Activated CD8-positive, alpha-beta memory T cell treated with anti-CD3 and anti-CD28 coated beads, Interleukin-2, amount 10 ng/mL, durations not matched to agents 7 days and 5 days (primary cell): ENCODE data around the gene ZNF501. TPM values are rescaled to one million over a fixed set of nuclear protein-coding genes. Genes with fewer than 3 reads are reported as not detected.

ENCODE experiments used
- ATAC-seq: fragments of 150-1000 bp; cut with Tn5 transposase; one replicate; pipeline ENCODE4 v1.10.0; 2021; ENCODE audit warnings: moderate library complexity
- CTCF ChIA-PET: fragments of 350-600 bp; sonication (Branson Sonifier 250); formaldehyde crosslinking; loops from one replicate; lab custom pipeline; 2021; ENCODE audit warnings: antibody characterized with exemption; lab: Charles Lee
- DNase-seq: peaks from one replicate; pipeline ENCODE4 v3.0.0-alpha.2; 2020
- H3K27ac Mint-ChIP-seq: one replicate; pipeline ENCODE4 v1.8.0; 2021; ENCODE audit warnings: mild to moderate bottlenecking, mixed read lengths
- H3K27me3 Mint-ChIP-seq: one replicate; pipeline ENCODE4 v1.8.0; 2021; ENCODE audit warnings: mixed read lengths
- H3K36me3 Mint-ChIP-seq: one replicate; pipeline ENCODE4 v1.8.0; 2021; ENCODE audit warnings: mild to moderate bottlenecking, mixed read lengths
- H3K4me1 Mint-ChIP-seq: one replicate; pipeline ENCODE4 v1.8.0; 2021; ENCODE audit warnings: mixed read lengths
- H3K4me3 Mint-ChIP-seq: one replicate; pipeline ENCODE4 v1.8.0; 2021; ENCODE audit warnings: mild to moderate bottlenecking, moderate library complexity, mixed read lengths
- H3K9me3 Mint-ChIP-seq: one replicate; pipeline ENCODE4 v1.8.0; 2022; ENCODE audit warnings: low read depth, mixed read lengths
- total RNA-seq, 2 experiments: library from RNA; stranded (reverse); gene quantifications; one replicate each; pipeline ENCODE4 v1.2.3, GENCODE V29; 2021

ZNF501 gene
- total RNA-seq = 1 to 10 TPM; 1.1 to 2.5 TPM

GRCh38 chr3:44729384-44729910 is at the start of gene ZNF501:
ZNF501 (plus strand) TSS chr3:44729635; CDS start chr3:44734422, 4,787 bp downstream.
- CTCF ChIA-PET = interaction anchor here (0.8 to 1.1 kb wide), 3 partner anchors 15 to 105 kb away, joined by 3 to 4 read pairs (median 3); partner anchors contain the start of genes KIAA1143, KIF15 and ZNF197
- peak within 1 kb of the TSS; percentile 82 for H3K27ac Mint-ChIP-seq
- peaks cover 46% of the 10 kb centered on the region for H3K9me3 Mint-ChIP-seq
- no peaks in the 10 kb centered on the region for H3K27me3 Mint-ChIP-seq
- peak within 1 kb of the TSS; percentile 82 for H3K4me3 Mint-ChIP-seq
- peaks cover 14% of the 10 kb centered on the region for H3K4me1 Mint-ChIP-seq
- peak; percentile 96 for ATAC-seq
- H3K36me3 Mint-ChIP-seq = peaks cover 65% of the 10 kb centered on the region
- DNase-seq = peak; percentile 90

- ATAC-seq = no peak
- CTCF ChIA-PET = interaction anchor here (0.7 kb wide), 1 partner anchor 863 kb away, joined by 4 read pairs; no protein-coding TSS in a partner anchor
- H3K27me3 Mint-ChIP-seq = peaks cover 3% of the 10 kb centered on the region
- peaks cover 7% of the 10 kb centered on the region for H3K4me1 Mint-ChIP-seq
- H3K36me3 Mint-ChIP-seq = peaks cover 23% of the 10 kb centered on the region
- H3K27ac Mint-ChIP-seq = no peak overlapping the region
- H3K4me3 Mint-ChIP-seq = no peak overlapping the region
- peaks cover 16% of the 10 kb centered on the region for H3K9me3 Mint-ChIP-seq
- no peak for DNase-seq
Measured at GRCh38 chr3:44680921-44681455, 48.4 kb upstream of the ZNF501 start.

- no peak overlapping the region for H3K4me3 Mint-ChIP-seq
- peaks cover 7% of the 10 kb centered on the region for H3K4me1 Mint-ChIP-seq
- no peak overlapping the region for H3K27ac Mint-ChIP-seq
- ATAC-seq (no peak), DNase-seq (no peak)
- H3K36me3 Mint-ChIP-seq = peaks cover 30% of the 10 kb centered on the region
- CTCF ChIA-PET = interaction anchor here (0.8 kb wide), 1 partner anchor 150 kb away, joined by 4 read pairs; no protein-coding TSS in a partner anchor
- peaks cover 8% of the 10 kb centered on the region for H3K27me3 Mint-ChIP-seq
- peaks cover 24% of the 10 kb centered on the region for H3K9me3 Mint-ChIP-seq
Measured at GRCh38 chr3:44682182-44682896, 47.1 kb upstream of the ZNF501 start.

- Mint-ChIP-seq H3K27me3 (peaks cover 8% of the 10 kb centered on the region), H3K27ac (no peak overlapping the region), H3K9me3 (peaks cover 34% of the 10 kb centered on the region), H3K4me3 (peak overlapping the region; percentile 63), H3K4me1 (peaks cover 7% of the 10 kb centered on the region), H3K36me3 (peaks cover 32% of the 10 kb centered on the region)
- DNase-seq (peak; percentile 66), ATAC-seq (peak; percentile 65)
- CTCF ChIA-PET = no interaction called here
Measured at GRCh38 chr3:44685128-44685800, 44.2 kb upstream of the ZNF501 start.

DNA sequence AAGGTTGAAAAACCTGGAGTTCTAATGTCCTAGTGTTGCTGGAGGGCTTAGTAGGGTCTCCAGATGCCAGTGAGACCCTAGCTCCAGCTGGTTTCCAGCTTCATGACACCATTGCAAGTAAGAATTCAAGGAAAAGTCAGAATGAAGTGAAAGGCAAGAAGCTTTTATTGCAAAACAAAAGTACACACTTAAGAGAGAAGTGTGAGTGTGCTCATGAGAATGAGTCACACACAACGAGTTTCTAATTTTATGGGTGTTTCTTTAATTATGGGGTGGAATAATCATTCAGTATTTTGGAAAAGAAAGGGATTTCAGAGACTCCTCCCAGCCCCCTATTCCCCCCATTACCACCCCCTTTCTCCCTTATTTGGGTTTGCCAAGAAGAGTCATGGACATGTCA is 41.5 kb upstream of the ZNF501 start:
- H3K36me3 Mint-ChIP-seq = peaks cover 26% of the 10 kb centered on the region
- H3K4me1 Mint-ChIP-seq = peaks cover 7% of the 10 kb centered on the region
- CTCF ChIA-PET = no interaction called here
- ATAC-seq (no peak), DNase-seq (no peak)
- no peak overlapping the region for H3K27ac Mint-ChIP-seq
- H3K9me3 Mint-ChIP-seq = peaks cover 31% of the 10 kb centered on the region
- peaks cover 8% of the 10 kb centered on the region for H3K27me3 Mint-ChIP-seq
- H3K4me3 Mint-ChIP-seq = no peak overlapping the region

GRCh38 chr3:44712455-44713075 is 16.9 kb upstream of the ZNF501 start, which contains the start of gene ZNF502:
ZNF502 (plus strand) TSS chr3:44712660; CDS start chr3:44720262, 7,602 bp downstream.
- Mint-ChIP-seq H3K36me3 (peaks cover 33% of the 10 kb centered on the region), H3K4me1 (peaks cover 12% of the 10 kb centered on the region), H3K27me3 (peaks cover 7% of the 10 kb centered on the region), H3K27ac (peak within 1 kb of the TSS; percentile 60), H3K4me3 (peak within 1 kb of the TSS; percentile 76), H3K9me3 (peaks cover 37% of the 10 kb centered on the region)
- CTCF ChIA-PET = interaction anchor here (0.9 kb wide), 1 partner anchor 10 kb away, joined by 3 read pairs; no protein-coding TSS in a partner anchor
- ATAC-seq (peak; percentile 39), DNase-seq (peak; percentile 62)

DNA sequence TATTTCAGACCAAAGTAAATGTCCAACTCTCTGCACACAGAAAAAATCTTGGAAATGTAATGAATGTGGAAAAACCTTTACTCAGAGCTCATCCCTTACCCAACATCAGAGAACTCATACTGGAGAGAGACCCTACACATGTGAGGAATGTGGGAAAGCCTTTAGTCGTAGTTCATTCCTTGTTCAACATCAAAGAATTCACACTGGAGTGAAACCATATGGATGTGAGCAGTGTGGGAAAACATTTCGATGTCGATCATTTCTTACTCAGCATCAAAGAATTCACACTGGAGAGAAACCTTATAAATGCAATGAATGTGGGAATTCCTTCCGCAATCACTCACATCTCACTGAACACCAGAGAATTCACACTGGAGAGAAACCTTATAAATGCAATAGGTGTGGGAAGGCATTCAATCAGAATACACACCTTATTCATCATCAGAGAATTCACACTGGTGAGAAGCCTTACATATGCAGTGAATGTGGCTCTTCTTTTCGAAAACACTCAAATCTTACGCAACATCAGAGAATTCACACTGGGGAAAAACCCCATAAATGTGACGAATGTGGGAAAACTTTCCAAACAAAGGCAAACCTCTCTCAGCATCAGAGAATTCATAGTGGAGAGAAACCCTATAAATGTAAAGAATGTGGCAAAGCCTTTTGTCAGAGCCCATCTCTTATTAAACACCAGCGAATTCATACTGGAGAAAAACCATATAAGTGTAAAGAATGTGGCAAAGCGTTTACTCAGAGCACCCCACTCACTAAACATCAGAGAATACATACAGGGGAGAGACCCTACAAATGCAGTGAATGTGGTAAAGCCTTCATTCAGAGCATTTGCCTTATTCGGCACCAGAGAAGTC is 8.0 kb upstream of the ZNF501 start:
- H3K27me3 Mint-ChIP-seq = no peaks in the 10 kb centered on the region
- no peak overlapping the region for H3K4me3 Mint-ChIP-seq
- H3K4me1 Mint-ChIP-seq = no peaks in the 10 kb centered on the region
- peaks cover 58% of the 10 kb centered on the region for H3K9me3 Mint-ChIP-seq
- ATAC-seq (no peak), DNase-seq (no peak)
- H3K36me3 Mint-ChIP-seq = peaks cover 56% of the 10 kb centered on the region
- no peak overlapping the region for H3K27ac Mint-ChIP-seq
- CTCF ChIA-PET = no interaction called here

GRCh38 chr3:44722103-44722401 is 7.4 kb upstream of the ZNF501 start:
- H3K27ac Mint-ChIP-seq = no peak overlapping the region
- no peaks in the 10 kb centered on the region for H3K4me1 Mint-ChIP-seq
- H3K4me3 Mint-ChIP-seq = no peak overlapping the region
- DNase-seq = no peak
- H3K27me3 Mint-ChIP-seq = no peaks in the 10 kb centered on the region
- H3K9me3 Mint-ChIP-seq = peaks cover 55% of the 10 kb centered on the region
- no peak for ATAC-seq
- peaks cover 51% of the 10 kb centered on the region for H3K36me3 Mint-ChIP-seq
- CTCF ChIA-PET = no interaction called here

GRCh38 chr3:44734646-44735168 is 5.3 kb downstream of the ZNF501 start:
- Mint-ChIP-seq H3K4me1 (peaks cover 6% of the 10 kb centered on the region), H3K36me3 (peaks cover 52% of the 10 kb centered on the region), H3K27ac (no peak overlapping the region), H3K9me3 (peaks cover 55% of the 10 kb centered on the region), H3K27me3 (no peaks in the 10 kb centered on the region), H3K4me3 (no peak overlapping the region)
- ATAC-seq (no peak), DNase-seq (no peak)
- CTCF ChIA-PET = no interaction called here

DNA sequence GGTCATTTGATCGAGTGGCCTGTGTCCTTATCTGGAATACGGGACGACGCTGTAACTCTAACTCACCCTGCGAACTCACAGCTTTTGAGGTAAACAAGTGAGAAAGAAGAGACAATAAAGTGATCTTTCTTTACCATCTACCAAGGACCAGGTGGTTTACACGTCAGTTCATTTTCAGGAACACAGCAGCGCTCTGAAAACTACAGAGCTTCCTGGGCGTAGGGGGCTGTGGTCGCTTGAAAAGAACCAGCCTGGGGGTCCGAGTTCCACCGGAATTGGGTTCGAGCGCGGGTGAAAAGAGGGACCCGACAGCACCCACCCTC is 31.6 kb downstream of the ZNF501 start:
- CTCF ChIA-PET = interaction anchor here (0.7 kb wide), 2 partner anchors 32 to 72 kb away, joined by 3 read pairs; partner anchors contain the start of gene ZNF501
- Mint-ChIP-seq H3K9me3 (peaks cover 24% of the 10 kb centered on the region), H3K27ac (peak overlapping the region; percentile 93), H3K4me3 (peak overlapping the region; percentile 89), H3K36me3 (peaks cover 74% of the 10 kb centered on the region), H3K27me3 (no peaks in the 10 kb centered on the region), H3K4me1 (peaks cover 24% of the 10 kb centered on the region)
- peak; percentile 4 for ATAC-seq
- no peak for DNase-seq

DNA sequence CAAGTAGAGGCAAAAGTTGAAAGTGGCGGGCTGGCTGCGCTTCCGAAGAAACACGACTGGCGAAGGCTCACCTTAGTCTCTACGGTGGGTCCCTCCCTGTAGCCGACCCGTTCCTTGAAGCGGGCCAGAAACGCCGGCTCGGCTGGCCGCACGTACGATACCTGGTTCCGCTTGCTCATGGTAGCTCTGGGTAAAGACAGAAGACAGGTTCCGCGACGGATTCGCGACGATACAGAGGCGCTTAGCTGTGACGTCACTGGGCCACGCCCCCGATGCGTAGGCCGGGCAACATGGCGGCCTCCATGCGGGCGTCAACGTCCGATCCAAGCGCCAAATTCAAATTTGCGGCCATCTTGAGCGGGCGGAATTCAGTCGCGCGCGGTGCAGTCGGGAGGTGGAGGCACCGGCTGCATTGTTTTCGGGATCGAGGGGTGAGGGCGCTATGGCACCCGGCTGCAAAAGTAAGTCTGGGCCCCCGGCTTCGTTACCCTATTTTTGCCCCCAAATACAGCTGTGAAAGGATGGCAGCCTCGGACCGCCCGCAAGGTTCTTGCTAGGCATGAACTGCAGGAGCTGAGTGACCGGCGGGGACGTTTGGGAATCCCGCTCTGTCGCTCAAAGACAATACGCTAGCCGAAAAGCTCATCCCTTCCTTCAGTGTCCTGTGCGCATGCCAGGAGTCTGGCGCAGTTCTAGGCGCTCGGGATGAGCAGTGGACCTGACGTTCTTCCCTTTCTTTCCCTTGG is 32.2 kb downstream of the ZNF501 start, which contains the start of the genes KIAA1143 and KIF15:
KIAA1143 (minus strand) TSS at position 196 of the 746 bp plus-strand sequence; CDS start at position 179, 17 bp downstream.
KIF15 (plus strand) TSS at position 371 of the 746 bp plus-strand sequence; CDS start at position 443, 72 bp downstream.
- CTCF ChIA-PET = interaction anchor here (0.5 to 0.8 kb wide), 4 partner anchors 32 to 899 kb away, joined by 3 read pairs; partner anchors contain the start of gene ZNF501
- peak within 1 kb of the TSS; percentile 93 for H3K27ac Mint-ChIP-seq
- H3K27me3 Mint-ChIP-seq = no peaks in the 10 kb centered on the region
- DNase-seq (peak; percentile 98), ATAC-seq (peak; percentile 97)
- H3K9me3 Mint-ChIP-seq = peaks cover 27% of the 10 kb centered on the region
- H3K36me3 Mint-ChIP-seq = peaks cover 74% of the 10 kb centered on the region
- H3K4me3 Mint-ChIP-seq = peak within 1 kb of the TSS; percentile 89
- peaks cover 28% of the 10 kb centered on the region for H3K4me1 Mint-ChIP-seq
